Measurements from ENCODE around the gene UGT1A8.

UGT1A8 gene

GRCh38 chr2:233673896-233674295, 56.5 kb downstream of the UGT1A8 start:
- H3K27ac ChIP-seq: no peak overlapping the region
- H3K4me1 ChIP-seq (ENCODE audit: control insufficient read depth in 1 of 2, insufficient read depth in 1 of 2, low read depth in 1 of 2, low read length in 1 of 2): no peaks in the 10 kb centered on the region
- no peaks in the 10 kb centered on the region for H3K27me3 ChIP-seq
- TF ChIP-seq CTCF (IDR thresholded peaks at IDR 0.05): no peak
- H3K9me3 ChIP-seq: no peaks in the 10 kb centered on the region
- H3K36me3 ChIP-seq: no peaks in the 10 kb centered on the region
- no peak overlapping the region for H3K4me3 ChIP-seq (ENCODE audit: low read depth in 1 of 2, low read length in 1 of 2)

- Histone ChIP-seq H3K36me3 (no peaks in the 10 kb centered on the region), H3K27ac (no peak overlapping the region), H3K4me3 (ENCODE audit: low read depth in 1 of 2, low read length in 1 of 2) (no peak overlapping the region), H3K4me1 (ENCODE audit: control insufficient read depth in 1 of 2, insufficient read depth in 1 of 2, low read depth in 1 of 2, low read length in 1 of 2) (no peaks in the 10 kb centered on the region), H3K27me3 (no peaks in the 10 kb centered on the region), H3K9me3 (no peaks in the 10 kb centered on the region)
- TF ChIP-seq CTCF (IDR thresholded peaks at IDR 0.05): no peak
Observed at GRCh38 chr2:233674314-233674713, 56.9 kb downstream of the UGT1A8 start.

GRCh38 chr2:233674995-233675394, 57.6 kb downstream of the UGT1A8 start:
- Histone ChIP-seq H3K9me3 (no peaks in the 10 kb centered on the region), H3K4me3 (ENCODE audit: low read depth in 1 of 2, low read length in 1 of 2) (no peak overlapping the region), H3K27ac (no peak overlapping the region), H3K4me1 (ENCODE audit: control insufficient read depth in 1 of 2, insufficient read depth in 1 of 2, low read depth in 1 of 2, low read length in 1 of 2) (no peaks in the 10 kb centered on the region), H3K27me3 (no peaks in the 10 kb centered on the region), H3K36me3 (no peaks in the 10 kb centered on the region)
- no peak for TF ChIP-seq CTCF (IDR thresholded peaks at IDR 0.05)

- H3K27ac ChIP-seq: no peak overlapping the region
- no peaks in the 10 kb centered on the region for H3K36me3 ChIP-seq
- no peaks in the 10 kb centered on the region for H3K9me3 ChIP-seq
- H3K4me3 ChIP-seq (ENCODE audit: low read depth in 1 of 2, low read length in 1 of 2): no peak overlapping the region
- no peak for TF ChIP-seq CTCF (IDR thresholded peaks at IDR 0.05)
- no peaks in the 10 kb centered on the region for H3K27me3 ChIP-seq
- H3K4me1 ChIP-seq (ENCODE audit: control insufficient read depth in 1 of 2, insufficient read depth in 1 of 2, low read depth in 1 of 2, low read length in 1 of 2): no peaks in the 10 kb centered on the region
Observed at GRCh38 chr2:233676046-233676445, 58.6 kb downstream of the UGT1A8 start.

GRCh38 chr2:233679196-233679595, 61.8 kb downstream of the UGT1A8 start:
- no peak overlapping the region for H3K4me3 ChIP-seq (ENCODE audit: low read depth in 1 of 2, low read length in 1 of 2)
- H3K9me3 ChIP-seq: no peaks in the 10 kb centered on the region
- H3K36me3 ChIP-seq: no peaks in the 10 kb centered on the region

More at GRCh38 chr2:233679196-233679595, 61.8 kb downstream of the UGT1A8 start:
- no peak for TF ChIP-seq CTCF (IDR thresholded peaks at IDR 0.05)
- H3K4me1 ChIP-seq (ENCODE audit: control insufficient read depth in 1 of 2, insufficient read depth in 1 of 2, low read depth in 1 of 2, low read length in 1 of 2): no peaks in the 10 kb centered on the region
- no peak overlapping the region for H3K27ac ChIP-seq
- no peaks in the 10 kb centered on the region for H3K27me3 ChIP-seq

Data from neutrophil (primary cell).